HEK293 (cell line): ENCODE measurements around the gene HEXIM1.

Source experiments
- CTCF ChIA-PET: fragments of 350-600 bp; formaldehyde crosslinking; extraction: SDS; loops from one replicate; lab custom pipeline; 2021; ENCODE audit warnings: antibody characterized with exemption; lab: Yijun Ruan, JAX
- POLR2A ChIA-PET: fragments of 300-600 bp; formaldehyde crosslinking; extraction: SDS; loops from one replicate; lab custom pipeline; 2020; ENCODE audit warnings: antibody characterized with exemption, inconsistent platforms; lab: Yijun Ruan, JAX
- H3K27ac ChIP-seq: fragments of 200-500 bp; sonication (Bioruptor generic); 2 replicates; pipeline ENCODE4 v1.5.1; 2014; ENCODE audit warnings: low read depth, low read length, control low read depth, inconsistent platforms; ENCODE audit errors: extremely low read depth
- H3K36me3 ChIP-seq, 2 experiments: fragments of 200-500 bp in 1 of 2; sonication (Bioruptor generic) in 1 of 2; 1 replicate in 1 of 2; 2 replicates in 1 of 2; pipeline ENCODE4 v1.5.1; 2014 to 2017; ENCODE audit warnings: inconsistent platforms in 2 of 2, low read length in 2 of 2; ENCODE audit not compliant: control insufficient read depth in 2 of 2, insufficient read depth in 1 of 2
- H3K4me1 ChIP-seq: fragments of 200-500 bp; sonication (Bioruptor generic); 2 replicates; pipeline ENCODE4 v1.5.1; 2014; ENCODE audit warnings: mild to moderate bottlenecking, low read length, inconsistent platforms; ENCODE audit not compliant: control insufficient read depth, insufficient read depth
- H3K4me3 ChIP-seq: 2 replicates; pipeline ENCODE4 v1.5.1; 2011; ENCODE audit warnings: low read depth, mild to moderate bottlenecking, control low read depth, low read length, moderate library complexity
- H3K9me3 ChIP-seq: fragments of 200-500 bp; sonication (Bioruptor generic); 2 replicates; pipeline ENCODE4 v1.5.1; 2014; ENCODE audit warnings: low read depth, low read length, inconsistent platforms; ENCODE audit not compliant: control insufficient read depth, insufficient read depth
- FEZF1 ChIP-seq: fragments of 450-650 bp; formaldehyde crosslinking; IDR thresholded peaks from 2 replicates; pipeline ENCODE4 v1.5.1; 2016; ENCODE audit warnings: missing biosample characterization, missing genetic modification characterization
- HIC1 ChIP-seq: fragments of 450-650 bp; formaldehyde crosslinking; IDR thresholded peaks from 2 replicates; pipeline ENCODE4 v1.5.1; 2016; ENCODE audit warnings: missing biosample characterization, missing genetic modification characterization
- HOXA7 ChIP-seq: sonication (generic); formaldehyde crosslinking; IDR thresholded peaks from 2 replicates; pipeline ENCODE4 v1.8.1; 2022; ENCODE audit warnings: missing genetic modification reagents, borderline replicate concordance
- KLF10 ChIP-seq: fragments of 450-650 bp; IDR thresholded peaks from 2 replicates; pipeline ENCODE4 v1.5.1; 2018; ENCODE audit warnings: missing biosample characterization, mild to moderate bottlenecking, missing genetic modification characterization
- PRDM2 ChIP-seq: fragments of 450-650 bp; formaldehyde crosslinking; IDR thresholded peaks from 2 replicates; pipeline ENCODE4 v1.5.1; 2016; ENCODE audit warnings: missing biosample characterization, missing genetic modification characterization, borderline replicate concordance
- TSHZ1 ChIP-seq: fragments of 450-650 bp; formaldehyde crosslinking; IDR thresholded peaks from 2 replicates; pipeline ENCODE4 v1.5.1; 2016; ENCODE audit warnings: missing biosample characterization, missing genetic modification characterization, borderline replicate concordance
- ZNF280D ChIP-seq: fragments of 450-650 bp; formaldehyde crosslinking; IDR thresholded peaks from 2 replicates; pipeline ENCODE4 v1.5.1; 2016; ENCODE audit warnings: missing biosample characterization, missing genetic modification characterization
- ZNF600 ChIP-seq: fragments of 450-650 bp; formaldehyde crosslinking; IDR thresholded peaks from 2 replicates; pipeline ENCODE4 v1.5.1; 2016; ENCODE audit warnings: missing biosample characterization, missing genetic modification characterization
- ZSCAN30 ChIP-seq: fragments of 450-650 bp; IDR thresholded peaks from 2 replicates; pipeline ENCODE4 v1.5.1; 2018; ENCODE audit warnings: missing biosample characterization, mild to moderate bottlenecking, missing genetic modification characterization, moderate library complexity
- TF ChIP-seq, protein P1 (sequence below): fragments of 450-650 bp; formaldehyde crosslinking; IDR thresholded peaks from 2 replicates; pipeline ENCODE4 v1.5.1; 2017; ENCODE audit warnings: missing biosample characterization, missing genetic modification characterization
- TF ChIP-seq, protein P2 (sequence below): fragments of 450-650 bp; formaldehyde crosslinking; IDR thresholded peaks from 2 replicates; pipeline ENCODE4 v1.5.1; 2016; ENCODE audit warnings: missing biosample characterization, missing genetic modification characterization
- TF ChIP-seq, protein P3 (sequence below): fragments of 450-650 bp; formaldehyde crosslinking; IDR thresholded peaks from 2 replicates; pipeline ENCODE4 v1.5.1; 2016; ENCODE audit warnings: missing biosample characterization, missing genetic modification characterization, low read depth

Gene HEXIM1

GRCh38 chr17:45161288-45162024 is 13.2 kb downstream of the HEXIM1 start, which contains the start of gene HEXIM2 (continued):
- TF ChIP-seq TSHZ1 (tag by site-specific recombination) (peak; percentile 14; the same call in 1 of the 2 replicates), ZNF600 (tag by site-specific recombination) (no peak)
- TF ChIP-seq, all 188 proteins: peak for 98

DNA sequence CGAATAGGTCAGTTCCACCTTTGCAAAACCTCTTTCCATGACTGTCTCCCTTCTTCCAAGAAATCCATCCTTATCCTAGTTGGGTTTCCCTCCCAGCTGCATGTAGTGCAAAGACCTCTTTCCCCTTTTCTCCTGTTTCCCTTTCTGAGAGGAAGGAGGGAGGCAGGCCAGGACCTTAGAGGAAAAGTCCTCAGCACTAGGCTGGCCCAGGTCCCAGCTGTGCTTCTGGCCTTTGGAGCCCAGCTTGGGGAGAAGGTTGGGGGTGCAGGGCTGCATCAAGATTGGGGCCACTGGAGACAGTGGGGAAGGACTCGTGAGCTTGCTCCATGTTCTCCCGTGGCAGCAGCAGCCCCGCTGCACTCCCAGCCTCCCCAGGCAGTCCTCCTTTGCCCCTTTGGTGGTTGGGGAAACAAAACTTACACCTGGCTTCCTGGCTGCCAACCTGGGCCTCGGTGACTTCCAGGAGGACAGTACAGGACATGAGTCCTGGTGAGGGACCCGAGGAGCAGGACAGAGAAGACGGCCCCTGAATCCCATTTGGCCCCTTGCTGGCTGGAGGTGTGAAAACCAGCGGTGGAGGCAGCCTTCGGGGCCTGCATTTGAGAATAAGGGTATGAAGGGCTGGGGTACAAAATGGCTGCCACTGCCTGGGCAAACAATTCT is 13.9 kb downstream of the HEXIM1 start:
- peak overlapping the region; percentile 35 for H3K4me3 ChIP-seq
- peaks cover 5 to 9% of the 10 kb centered on the region in 2 experiments; a peak in 2 of 3 replicates for H3K36me3 ChIP-seq
- ChIA-PET POLR2A (interaction anchor here (0.6 to 9.4 kb wide), 21 partner anchors 10 to 263 kb away, joined by 3 to 700 read pairs (median 4); partner anchors contain the start of genes ACBD4, C1QL1, EFTUD2 and HEXIM1), CTCF (interaction anchor here (0.7 to 8.9 kb wide), 9 partner anchors 9 to 115 kb away, joined by 3 to 113 read pairs (median 5); partner anchors contain the start of genes ACBD4 and HEXIM1)
- no peaks in the 10 kb centered on the region for H3K9me3 ChIP-seq
- peaks cover 15% of the 10 kb centered on the region for H3K4me1 ChIP-seq
- peak overlapping the region; percentile 3; the same call in 1 of the 2 replicates for H3K27ac ChIP-seq
- TF ChIP-seq KLF10 (no peak), HIC1 (no peak), ZSCAN30 (no peak), FEZF1 (tag by site-specific recombination) (no peak), HOXA7 (CRISPR knock-in tag) (no peak), PRDM2 (tag by site-specific recombination) (no peak), ZNF280D (tag by site-specific recombination) (no peak)
- TF ChIP-seq, protein P1, sequence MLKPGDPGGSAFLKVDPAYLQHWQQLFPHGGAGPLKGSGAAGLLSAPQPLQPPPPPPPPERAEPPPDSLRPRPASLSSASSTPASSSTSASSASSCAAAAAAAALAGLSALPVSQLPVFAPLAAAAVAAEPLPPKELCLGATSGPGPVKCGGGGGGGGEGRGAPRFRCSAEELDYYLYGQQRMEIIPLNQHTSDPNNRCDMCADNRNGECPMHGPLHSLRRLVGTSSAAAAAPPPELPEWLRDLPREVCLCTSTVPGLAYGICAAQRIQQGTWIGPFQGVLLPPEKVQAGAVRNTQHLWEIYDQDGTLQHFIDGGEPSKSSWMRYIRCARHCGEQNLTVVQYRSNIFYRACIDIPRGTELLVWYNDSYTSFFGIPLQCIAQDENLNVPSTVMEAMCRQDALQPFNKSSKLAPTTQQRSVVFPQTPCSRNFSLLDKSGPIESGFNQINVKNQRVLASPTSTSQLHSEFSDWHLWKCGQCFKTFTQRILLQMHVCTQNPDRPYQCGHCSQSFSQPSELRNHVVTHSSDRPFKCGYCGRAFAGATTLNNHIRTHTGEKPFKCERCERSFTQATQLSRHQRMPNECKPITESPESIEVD (tag by site-specific recombination), result no peak
- TF ChIP-seq, protein P2, sequence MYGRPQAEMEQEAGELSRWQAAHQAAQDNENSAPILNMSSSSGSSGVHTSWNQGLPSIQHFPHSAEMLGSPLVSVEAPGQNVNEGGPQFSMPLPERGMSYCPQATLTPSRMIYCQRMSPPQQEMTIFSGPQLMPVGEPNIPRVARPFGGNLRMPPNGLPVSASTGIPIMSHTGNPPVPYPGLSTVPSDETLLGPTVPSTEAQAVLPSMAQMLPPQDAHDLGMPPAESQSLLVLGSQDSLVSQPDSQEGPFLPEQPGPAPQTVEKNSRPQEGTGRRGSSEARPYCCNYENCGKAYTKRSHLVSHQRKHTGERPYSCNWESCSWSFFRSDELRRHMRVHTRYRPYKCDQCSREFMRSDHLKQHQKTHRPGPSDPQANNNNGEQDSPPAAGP (tag by site-specific recombination), result no peak
- TF ChIP-seq, protein P3, sequence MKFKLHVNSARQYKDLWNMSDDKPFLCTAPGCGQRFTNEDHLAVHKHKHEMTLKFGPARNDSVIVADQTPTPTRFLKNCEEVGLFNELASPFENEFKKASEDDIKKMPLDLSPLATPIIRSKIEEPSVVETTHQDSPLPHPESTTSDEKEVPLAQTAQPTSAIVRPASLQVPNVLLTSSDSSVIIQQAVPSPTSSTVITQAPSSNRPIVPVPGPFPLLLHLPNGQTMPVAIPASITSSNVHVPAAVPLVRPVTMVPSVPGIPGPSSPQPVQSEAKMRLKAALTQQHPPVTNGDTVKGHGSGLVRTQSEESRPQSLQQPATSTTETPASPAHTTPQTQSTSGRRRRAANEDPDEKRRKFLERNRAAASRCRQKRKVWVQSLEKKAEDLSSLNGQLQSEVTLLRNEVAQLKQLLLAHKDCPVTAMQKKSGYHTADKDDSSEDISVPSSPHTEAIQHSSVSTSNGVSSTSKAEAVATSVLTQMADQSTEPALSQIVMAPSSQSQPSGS (tag by site-specific recombination), result no peak
